LHCN-M2 (cell line): Measurements from ENCODE around the gene PPIC. TPM values are rescaled to one million over a fixed set of nuclear protein-coding genes. Genes with fewer than 3 reads are reported as not detected.

Source experiments
- total RNA-seq: library from RNA; depleted of rRNA; stranded (reverse); fragments of >200 nt; gene quantifications from 2 replicates; pipeline ENCODE4 v1.2.3, GENCODE V29; 2014; rRNA removed

PPIC gene
- total RNA-seq, 1 experiment from 2014 or later = 17.2 TPM

Other genes starting within 250 kb of the PPIC start
- 16.9 and 17.4 TPM in 2 replicates for gene SNX24, start 191.1 kb downstream of the PPIC start, total RNA-seq
- gene PRDM6, start 52.5 kb upstream of the PPIC start, total RNA-seq = not detected in 2 replicates